OCI-LY3 (cell line): ENCODE results near the gene SORCS3.

ENCODE experiments used
- H2AFZ ChIP-seq: fragments of 200-600, 300-600 bp; shearing (Covaris generic); 2 replicates; pipeline ENCODE4 v1.6.0; 2014; ENCODE audit warnings: antibody characterized with exemption, low read depth, low read length
- H3K27ac ChIP-seq: fragments of 200-600, 300-600 bp; sonication (generic); 2 replicates; pipeline ENCODE4 v1.5.1; 2014; ENCODE audit warnings: mild to moderate bottlenecking, low read length, moderate library complexity, mixed read lengths
- H3K27me3 ChIP-seq: fragments of 200-600, 300-600 bp; sonication (generic); 2 replicates; pipeline ENCODE4 v1.6.1; 2014; ENCODE audit warnings: low read depth, low read length, mixed read lengths
- H3K36me3 ChIP-seq: fragments of 200-600, 300-600 bp; sonication (generic); replicated peaks from 2 replicates; pipeline ENCODE3; 2014; ENCODE audit warnings: low read depth, low read length, mixed read lengths
- H3K4me1 ChIP-seq: fragments of 300-600, 200-600 bp; sonication (generic); 2 replicates; pipeline ENCODE4 v1.6.1; 2014; ENCODE audit warnings: low read length, mixed read lengths
- H3K4me2 ChIP-seq: fragments of 200-600, 300-600 bp; sonication (generic); 2 replicates; pipeline ENCODE4 v1.6.1; 2014; ENCODE audit warnings: low read length, mixed read lengths
- H3K4me3 ChIP-seq: fragments of 300-600, 200-600 bp; sonication (generic); 2 replicates; pipeline ENCODE4 v1.5.1; 2014; ENCODE audit warnings: antibody characterized with exemption, mild to moderate bottlenecking, low read length, moderate library complexity
- H3K79me2 ChIP-seq: fragments of 300-600, 200-600 bp; shearing (Covaris generic); 2 replicates; pipeline ENCODE4 v1.6.1; 2014; ENCODE audit warnings: mild to moderate bottlenecking, low read length, mixed read lengths
- H3K9ac ChIP-seq: fragments of 300-600, 200-600 bp; shearing (Covaris generic); 2 replicates; pipeline ENCODE4 v1.6.0; 2014; ENCODE audit warnings: mild to moderate bottlenecking, low read length, moderate library complexity
- H3K9me3 ChIP-seq: fragments of 200-600, 300-600 bp; shearing (Covaris generic); 2 replicates; pipeline ENCODE4 v1.6.1; 2014; ENCODE audit warnings: low read length, mixed read lengths; ENCODE audit not compliant: insufficient read depth
- H4K20me1 ChIP-seq: fragments of 200-600, 300-600 bp; sonication (generic); 2 replicates; pipeline ENCODE4 v1.6.1; 2016; ENCODE audit warnings: low read length, mixed read lengths; ENCODE audit not compliant: insufficient read depth
- CTCF ChIP-seq: fragments of 200-600, 300-600 bp; sonication (generic); IDR thresholded peaks from 2 replicates; pipeline ENCODE4 v1.5.1; 2014; ENCODE audit warnings: antibody characterized with exemption, low read length, low read depth
- EZH2phosphoT487 ChIP-seq: fragments of 200-600 bp; shearing (Covaris generic); IDR thresholded peaks from 2 replicates; pipeline ENCODE4 v1.6.1; 2018; ENCODE audit warnings: antibody characterized with exemption, mixed run types, low read depth

Gene SORCS3

DNA sequence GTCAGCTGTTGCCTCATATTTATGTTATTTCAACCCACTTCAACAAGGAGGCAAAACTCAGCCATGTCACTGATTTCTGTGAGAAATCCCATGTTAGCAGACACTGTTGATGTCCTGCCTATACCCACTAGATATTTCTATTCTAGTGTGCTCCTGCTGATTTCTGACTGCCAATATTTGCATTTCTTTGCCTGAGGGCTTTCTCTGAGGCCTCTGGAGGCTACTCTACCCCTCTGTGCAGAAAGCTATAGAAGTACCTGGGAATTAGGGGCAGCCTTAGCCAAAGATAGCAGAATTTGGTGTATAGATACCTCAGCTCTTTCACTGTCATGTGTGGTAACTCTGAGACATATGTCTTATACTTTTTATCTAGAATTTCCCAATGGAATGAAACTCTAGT, 348.8 kb downstream of the SORCS3 start:
- H3K4me1 ChIP-seq: no peaks in the 10 kb centered on the region
- no peak for TF ChIP-seq EZH2phosphoT487
- no peak for TF ChIP-seq CTCF
- H3K36me3 ChIP-seq: no peaks in the 10 kb centered on the region
- H2AFZ ChIP-seq: no peak overlapping the region
- H4K20me1 ChIP-seq: no peaks in the 10 kb centered on the region
- H3K27ac ChIP-seq: no peak overlapping the region
- H3K4me2 ChIP-seq: no peak overlapping the region
- H3K9me3 ChIP-seq: no peaks in the 10 kb centered on the region
- no peaks in the 10 kb centered on the region for H3K79me2 ChIP-seq
- no peak overlapping the region for H3K4me3 ChIP-seq
- no peak overlapping the region for H3K9ac ChIP-seq
- H3K27me3 ChIP-seq: no peaks in the 10 kb centered on the region

DNA sequence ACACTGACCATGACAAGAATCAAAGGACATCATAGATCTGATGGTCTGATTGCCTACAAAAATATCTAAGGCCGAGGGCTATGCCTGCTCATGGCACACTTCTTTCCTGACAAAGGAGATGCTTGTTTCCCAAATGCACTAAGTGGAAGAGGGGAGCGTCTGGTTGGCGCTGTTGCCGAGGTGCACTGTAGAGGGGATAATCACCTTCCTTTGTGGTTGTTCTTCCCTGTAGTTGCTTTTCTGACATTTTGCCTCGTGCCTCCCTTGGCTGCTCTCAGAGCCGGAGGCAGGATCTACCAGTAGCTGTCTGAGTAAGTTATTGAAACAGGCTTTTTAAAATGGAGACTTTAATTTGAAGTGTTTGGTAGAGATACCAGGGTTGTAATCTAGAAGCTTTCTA, 352.0 kb downstream of the SORCS3 start:
- Histone ChIP-seq H3K27me3 (no peaks in the 10 kb centered on the region), H2AFZ (no peak overlapping the region), H3K9me3 (no peaks in the 10 kb centered on the region), H3K79me2 (no peaks in the 10 kb centered on the region), H3K27ac (no peak overlapping the region), H3K36me3 (no peaks in the 10 kb centered on the region), H3K4me1 (no peaks in the 10 kb centered on the region), H4K20me1 (no peaks in the 10 kb centered on the region), H3K4me2 (no peak overlapping the region), H3K4me3 (no peak overlapping the region), H3K9ac (no peak overlapping the region)
- TF ChIP-seq CTCF (no peak), EZH2phosphoT487 (no peak)

- no peaks in the 10 kb centered on the region for H3K27me3 ChIP-seq
- H3K9me3 ChIP-seq: no peaks in the 10 kb centered on the region
- TF ChIP-seq EZH2phosphoT487: no peak
- TF ChIP-seq CTCF: no peak
- no peak overlapping the region for H3K27ac ChIP-seq
- no peaks in the 10 kb centered on the region for H3K79me2 ChIP-seq
- H3K4me3 ChIP-seq: no peak overlapping the region
- H3K4me2 ChIP-seq: no peak overlapping the region
- H3K4me1 ChIP-seq: no peaks in the 10 kb centered on the region
- no peak overlapping the region for H2AFZ ChIP-seq
- H3K9ac ChIP-seq: no peak overlapping the region
- no peaks in the 10 kb centered on the region for H4K20me1 ChIP-seq
- H3K36me3 ChIP-seq: no peaks in the 10 kb centered on the region
Observed at GRCh38 chr10:105001269-105001668, 360.2 kb downstream of the SORCS3 start.

DNA sequence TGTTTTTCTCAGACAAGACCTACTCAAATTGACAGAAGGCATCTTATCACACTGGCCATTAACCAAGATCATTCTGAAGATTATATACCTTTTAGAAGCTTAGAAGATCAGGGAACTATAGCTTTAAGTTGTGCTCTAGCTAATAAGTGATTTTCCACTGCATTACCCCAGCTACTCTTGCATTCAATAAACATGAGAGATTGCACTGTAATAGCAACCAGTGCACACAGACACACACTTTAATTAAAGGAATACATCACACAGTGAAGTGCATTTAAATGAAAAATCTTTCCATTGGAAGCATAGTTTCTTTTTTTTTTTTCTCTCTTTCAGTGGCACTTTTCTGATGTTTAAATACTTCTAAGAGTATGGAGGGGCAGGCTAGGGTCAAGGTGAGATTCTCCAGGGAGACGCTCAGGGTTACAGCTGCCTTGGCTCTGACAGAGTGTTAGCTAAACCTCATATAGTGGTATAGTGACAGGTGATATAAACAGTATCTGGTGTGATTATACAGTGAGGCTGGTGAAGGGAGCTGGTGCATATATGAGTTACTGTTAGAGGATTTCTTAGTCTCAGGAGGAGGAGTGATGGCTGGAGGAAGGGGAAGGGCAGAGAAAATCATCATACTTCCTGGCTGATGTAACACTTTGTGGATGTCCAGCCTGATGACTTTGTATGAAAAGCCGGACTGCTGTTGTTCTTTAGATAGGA, 369.5 kb downstream of the SORCS3 start:
- Histone ChIP-seq H3K36me3 (no peaks in the 10 kb centered on the region), H3K4me3 (no peak overlapping the region), H3K9me3 (no peaks in the 10 kb centered on the region), H3K4me1 (no peaks in the 10 kb centered on the region), H3K4me2 (no peak overlapping the region), H3K27me3 (no peaks in the 10 kb centered on the region), H3K9ac (no peak overlapping the region), H2AFZ (no peak overlapping the region), H4K20me1 (no peaks in the 10 kb centered on the region), H3K27ac (no peak overlapping the region), H3K79me2 (no peaks in the 10 kb centered on the region)
- TF ChIP-seq CTCF (no peak), EZH2phosphoT487 (no peak)
